CD4-positive, CD25-positive, alpha-beta regulatory T cell (primary cell): ENCODE data around the gene CDK13. TPM values are rescaled to one million over a fixed set of nuclear protein-coding genes. Genes with fewer than 3 reads are reported as not detected.
A peak's percentile ranks its signal among the peaks of the same experiment; 100 is the strongest.

Experiments
- ATAC-seq, 2 donors: fragments of 150-1000 bp; cut with Tn5 transposase; one replicate each; pipeline ENCODE4 v1.10.0; 2021; ENCODE audit warnings: low read depth in 2 of 2, moderate number of reproducible peaks in 2 of 2, moderate library complexity in 1 of 2
- DNase-seq, 3 donors: peaks; one replicate each; pipeline versions ENCODE4 v3.0.0 to v3.0.0-alpha.2; 2012 to 2022; ENCODE audit warnings: mixed read lengths in 1 of 3
- H3K27ac ChIP-seq: one replicate; pipeline ENCODE4 v1.7.0; 2013; ENCODE audit warnings: mild to moderate bottlenecking, low read length; ENCODE audit not compliant: insufficient read depth, poor library complexity, severe bottlenecking
- H3K27me3 ChIP-seq: one replicate; pipeline ENCODE4 v1.7.0; 2013; ENCODE audit warnings: low read length; ENCODE audit not compliant: control insufficient read depth, insufficient read depth
- H3K36me3 ChIP-seq: one replicate; pipeline ENCODE4 v1.7.0; 2013; ENCODE audit warnings: mild to moderate bottlenecking, low read length, moderate library complexity; ENCODE audit not compliant: control insufficient read depth, insufficient read depth
- H3K4me1 ChIP-seq: 2 replicates; pipeline ENCODE4 v1.7.0; 2013; ENCODE audit warnings: mild to moderate bottlenecking, low read length; ENCODE audit not compliant: insufficient read depth, control insufficient read depth, poor library complexity, severe bottlenecking
- H3K4me3 ChIP-seq: one replicate; pipeline ENCODE4 v1.7.0; 2013; ENCODE audit warnings: low read depth, mild to moderate bottlenecking, low read length, moderate library complexity
- H3K9me3 ChIP-seq, 2 experiments: 1 replicate in 1 of 2; 2 replicates in 1 of 2; pipeline ENCODE4 v1.7.0; 2013; ENCODE audit warnings: low read length in 2 of 2, mild to moderate bottlenecking in 1 of 2, moderate library complexity in 1 of 2; ENCODE audit not compliant: control insufficient read depth in 2 of 2
- H3K27ac Mint-ChIP-seq, 3 donors: one replicate each; pipeline ENCODE4 v1.8.0; 2020 to 2022; ENCODE audit warnings: mild to moderate bottlenecking in 3 of 3, mixed read lengths in 3 of 3, moderate library complexity in 2 of 3
- H3K27me3 Mint-ChIP-seq: one replicate; pipeline ENCODE4 v1.8.0; 2022; ENCODE audit warnings: mild to moderate bottlenecking, mixed read lengths
- H3K36me3 Mint-ChIP-seq: one replicate; pipeline ENCODE4 v1.8.0; 2020; ENCODE audit warnings: mixed read lengths
- H3K4me1 Mint-ChIP-seq, 4 donors: one replicate each; pipeline ENCODE4 v1.8.0; 2020 to 2022; ENCODE audit warnings: mixed read lengths in 4 of 4, mild to moderate bottlenecking in 1 of 4
- H3K4me3 Mint-ChIP-seq, 4 donors: one replicate each; pipeline ENCODE4 v1.8.0; 2020 to 2022; ENCODE audit warnings: mild to moderate bottlenecking in 4 of 4, mixed read lengths in 4 of 4, moderate library complexity in 3 of 4
- H3K9me3 Mint-ChIP-seq, 7 donors: one replicate each; pipeline ENCODE4 v1.8.0; 2020 to 2022; ENCODE audit warnings: mixed read lengths in 7 of 7, mild to moderate bottlenecking in 3 of 7, moderate library complexity in 2 of 7
- polyA plus RNA-seq, 4 donors: library from polyadenylated mRNA; unstranded; fragments of 300-500 nt; fragmentation: Illumina TruSeq; gene quantifications; one replicate each; pipeline ENCODE4 v1.2.3, GENCODE V29; 2021
- total RNA-seq: library from RNA; stranded (reverse); gene quantifications from one replicate; pipeline ENCODE4 v1.2.3, GENCODE V29; 2022

CDK13 gene
- total and polyA plus RNA-seq, 5 donors from 2014 or later = 23.7 to 124 (median 33.9) TPM

DNA sequence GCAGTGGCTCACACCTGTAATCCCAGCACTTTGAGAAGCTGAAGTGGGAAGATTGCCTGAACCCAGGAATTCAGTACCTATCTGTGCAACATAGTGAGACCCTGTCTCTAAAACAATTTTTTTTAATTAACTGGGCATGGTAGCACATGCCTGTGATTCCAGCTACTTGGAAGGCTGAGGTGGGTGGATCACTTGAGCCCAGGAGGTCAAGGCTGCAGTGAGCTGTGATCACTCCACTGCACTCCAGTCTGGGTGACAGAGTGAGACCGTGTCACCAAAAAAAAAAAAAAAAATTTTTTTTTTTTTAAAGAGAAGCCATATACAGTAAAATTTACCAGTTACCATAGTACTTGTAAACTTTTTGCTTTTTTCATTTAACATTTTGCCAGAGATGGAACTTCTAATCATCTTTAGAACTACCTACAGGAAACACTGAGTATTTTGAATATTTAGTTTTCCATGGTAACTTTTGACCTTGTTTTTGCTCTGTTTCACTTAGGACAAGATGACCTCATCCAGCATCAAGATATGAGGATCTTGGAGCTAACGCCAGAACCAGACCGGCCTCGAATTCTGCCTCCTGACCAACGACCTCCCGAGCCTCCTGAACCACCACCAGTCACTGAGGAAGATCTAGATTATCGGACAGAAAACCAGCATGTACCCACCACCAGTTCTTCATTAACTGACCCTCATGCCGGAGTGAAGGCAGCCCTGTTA is 143.7 kb downstream of the CDK13 start:
- Histone ChIP-seq H3K27ac (no peak overlapping the region), H3K9me3 (no peaks in the 10 kb centered on the region), H3K27me3 (no peaks in the 10 kb centered on the region), H3K4me3 (no peak overlapping the region), H3K4me1 (no peaks in the 10 kb centered on the region), H3K36me3 (peaks cover 70% of the 10 kb centered on the region)
- Mint-ChIP-seq H3K27me3 (no peaks in the 10 kb centered on the region), H3K36me3 (peaks cover 44% of the 10 kb centered on the region), H3K4me3 (no peak overlapping the region), H3K27ac (peak overlapping the region in 1 of 3 donors; percentile 57), H3K4me1 (peaks cover 6 to 11% (median 8%) of the 10 kb centered on the region in 4 donors), H3K9me3 (no peaks in the 10 kb centered on the region)
- ATAC-seq (no peak), DNase-seq (no peak)

DNA sequence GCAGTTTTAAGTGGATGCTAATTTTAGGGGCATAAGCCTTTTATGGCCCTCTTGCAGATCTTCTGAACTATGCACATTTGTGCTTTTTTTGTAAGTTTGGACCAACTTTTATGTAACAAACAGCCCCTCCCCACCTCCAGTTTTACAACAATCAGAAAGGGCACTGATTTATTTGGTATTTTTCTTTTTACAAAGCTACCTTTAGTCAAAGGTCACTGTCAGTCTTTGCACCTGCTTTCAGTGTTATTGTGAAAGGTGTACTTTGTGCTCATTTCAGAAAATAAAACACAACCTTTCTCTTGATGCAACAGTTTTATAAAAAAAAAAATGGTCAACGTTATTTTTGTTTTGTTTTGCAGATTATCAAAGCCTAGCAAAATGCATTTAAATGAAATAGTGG is 145.2 kb downstream of the CDK13 start:
- peaks cover 56% of the 10 kb centered on the region for H3K36me3 ChIP-seq
- H3K9me3 ChIP-seq = no peaks in the 10 kb centered on the region
- H3K4me3 ChIP-seq = no peak overlapping the region
- ATAC-seq (no peak), DNase-seq (no peak)
- H3K4me1 ChIP-seq = no peaks in the 10 kb centered on the region
- Mint-ChIP-seq H3K27ac (no peak overlapping the region), H3K27me3 (no peaks in the 10 kb centered on the region), H3K9me3 (no peaks in the 10 kb centered on the region), H3K36me3 (peaks cover 41% of the 10 kb centered on the region), H3K4me1 (peaks cover 6 to 11% (median 8%) of the 10 kb centered on the region in 4 donors), H3K4me3 (no peak overlapping the region)
- H3K27me3 ChIP-seq = no peaks in the 10 kb centered on the region
- H3K27ac ChIP-seq = no peak overlapping the region

DNA sequence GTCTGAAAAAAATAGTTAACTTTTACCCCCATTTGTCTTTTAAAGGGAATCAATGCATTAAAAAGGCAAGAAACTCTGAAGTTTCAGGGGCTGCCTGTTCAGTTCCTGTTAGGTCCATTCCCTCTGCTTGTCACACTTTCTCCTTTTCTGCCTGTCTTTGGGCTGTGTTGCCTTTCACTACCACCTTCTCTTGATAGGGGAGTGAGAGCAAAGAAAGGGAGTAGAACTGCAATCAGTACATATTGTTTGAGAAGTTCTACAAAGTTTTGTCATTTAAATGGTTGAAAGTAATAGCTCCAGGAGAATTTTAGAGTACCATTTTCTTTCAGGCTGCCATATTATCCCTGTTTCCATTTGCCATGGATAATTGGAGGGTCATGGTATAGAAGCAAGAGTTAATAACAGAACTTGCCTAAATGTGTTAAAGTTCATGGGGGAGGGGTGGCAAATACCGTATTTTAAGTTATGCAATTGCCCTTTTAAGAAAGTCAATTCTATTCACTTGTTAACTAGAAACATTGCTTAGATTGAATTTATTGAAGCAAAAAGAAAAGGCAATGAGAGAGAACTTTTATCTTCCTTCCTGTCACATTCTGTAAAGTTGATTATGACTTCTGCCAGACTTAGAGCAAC is 145.8 kb downstream of the CDK13 start:
- DNase-seq (no peak), ATAC-seq (no peak)
- H3K27ac Mint-ChIP-seq = peak overlapping the region in 1 of 3 donors; percentile 7
- Histone ChIP-seq H3K27ac (no peak overlapping the region), H3K9me3 (no peaks in the 10 kb centered on the region), H3K27me3 (no peaks in the 10 kb centered on the region), H3K4me3 (no peak overlapping the region), H3K4me1 (no peaks in the 10 kb centered on the region), H3K36me3 (peaks cover 51% of the 10 kb centered on the region)
- H3K4me1 Mint-ChIP-seq = peaks cover 6 to 11% (median 8%) of the 10 kb centered on the region in 4 donors
- H3K27me3 Mint-ChIP-seq = no peaks in the 10 kb centered on the region
- H3K9me3 Mint-ChIP-seq = no peaks in the 10 kb centered on the region
- no peak overlapping the region for H3K4me3 Mint-ChIP-seq
- peaks cover 38% of the 10 kb centered on the region for H3K36me3 Mint-ChIP-seq

DNA sequence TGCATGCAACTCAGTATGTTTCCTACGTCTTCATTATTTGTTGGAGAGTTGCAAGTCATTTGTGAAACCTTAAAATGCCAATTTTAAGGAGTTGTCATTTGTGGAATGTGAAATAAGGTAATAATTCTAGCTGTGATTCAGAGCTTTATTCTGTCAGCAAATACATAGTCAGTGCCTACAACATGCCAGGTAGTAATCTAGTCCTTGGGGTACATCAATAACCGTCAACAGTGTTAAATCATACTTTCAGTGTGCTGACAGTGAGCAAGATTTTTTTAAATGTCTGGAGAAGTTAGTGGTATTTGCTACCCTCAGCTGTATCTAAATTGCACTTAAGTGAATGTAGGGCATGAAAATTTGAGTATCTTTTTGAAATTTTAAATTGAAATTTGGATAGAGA is 147.7 kb downstream of the CDK13 start:
- Histone ChIP-seq H3K27me3 (no peaks in the 10 kb centered on the region), H3K27ac (no peak overlapping the region), H3K4me3 (no peak overlapping the region), H3K4me1 (no peaks in the 10 kb centered on the region), H3K9me3 (no peaks in the 10 kb centered on the region), H3K36me3 (peaks cover 37% of the 10 kb centered on the region)
- DNase-seq (no peak), ATAC-seq (no peak)
- Mint-ChIP-seq H3K27ac (peak overlapping the region in 2 of 3 donors; percentile 25 to 45), H3K4me3 (no peak overlapping the region), H3K4me1 (peaks cover 6 to 11% (median 8%) of the 10 kb centered on the region in 4 donors), H3K36me3 (peaks cover 26% of the 10 kb centered on the region), H3K9me3 (no peaks in the 10 kb centered on the region), H3K27me3 (no peaks in the 10 kb centered on the region)

DNA sequence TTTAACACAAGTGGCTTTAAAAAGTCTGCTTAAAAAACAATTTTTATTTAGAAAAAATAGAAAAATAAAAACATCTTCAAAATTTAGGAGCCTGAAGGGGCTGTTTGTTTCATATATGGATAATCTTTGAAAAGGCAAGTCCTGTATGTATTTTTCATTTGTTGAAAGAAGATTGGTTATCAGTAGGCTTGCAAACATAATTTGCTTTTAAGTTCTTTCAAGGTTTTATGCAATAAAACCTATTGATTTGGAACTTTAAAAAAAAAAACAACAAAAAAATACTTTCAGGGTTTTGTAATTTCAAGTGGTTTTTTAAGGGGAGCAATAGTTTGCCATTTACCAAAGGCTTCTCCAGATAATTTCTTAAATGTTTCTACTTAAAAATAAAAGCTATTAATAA is 148.8 kb downstream of the CDK13 start:
- Histone ChIP-seq H3K9me3 (no peaks in the 10 kb centered on the region), H3K27ac (no peak overlapping the region), H3K27me3 (no peaks in the 10 kb centered on the region), H3K36me3 (peaks cover 26% of the 10 kb centered on the region), H3K4me1 (no peaks in the 10 kb centered on the region), H3K4me3 (no peak overlapping the region)
- no peaks in the 10 kb centered on the region for H3K9me3 Mint-ChIP-seq
- H3K27me3 Mint-ChIP-seq = no peaks in the 10 kb centered on the region
- DNase-seq (no peak), ATAC-seq (no peak)
- H3K4me3 Mint-ChIP-seq = no peak overlapping the region
- peaks cover 6 to 13% (median 9%) of the 10 kb centered on the region in 4 donors for H3K4me1 Mint-ChIP-seq
- H3K27ac Mint-ChIP-seq = no peak overlapping the region
- peaks cover 21% of the 10 kb centered on the region for H3K36me3 Mint-ChIP-seq

DNA sequence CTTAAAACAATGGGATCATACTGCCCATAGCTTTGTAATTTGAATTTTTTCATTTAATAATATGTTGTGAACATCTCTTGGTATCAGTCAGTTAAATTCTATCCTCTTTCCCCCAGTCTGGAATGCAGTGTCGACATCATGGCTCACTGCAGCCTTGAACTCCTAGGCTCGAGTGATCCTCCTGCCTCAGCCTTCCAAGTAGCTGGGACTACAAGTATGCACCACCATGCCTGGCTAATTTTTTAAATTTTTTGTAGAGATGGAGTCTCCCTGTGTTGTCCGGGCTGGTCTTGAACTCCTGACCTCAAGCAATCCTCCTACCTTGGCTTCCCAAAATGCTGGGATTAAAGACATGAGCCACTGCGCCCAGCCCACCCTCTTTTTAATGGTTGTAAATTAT is 149.8 kb downstream of the CDK13 start:
- Mint-ChIP-seq H3K4me1 (peaks cover 6 to 8% (median 7%) of the 10 kb centered on the region in 4 donors), H3K4me3 (no peak overlapping the region), H3K27ac (no peak overlapping the region), H3K36me3 (peaks cover 10% of the 10 kb centered on the region), H3K27me3 (no peaks in the 10 kb centered on the region), H3K9me3 (no peaks in the 10 kb centered on the region)
- Histone ChIP-seq H3K4me3 (no peak overlapping the region), H3K36me3 (peaks cover 16% of the 10 kb centered on the region), H3K9me3 (no peaks in the 10 kb centered on the region), H3K4me1 (no peaks in the 10 kb centered on the region), H3K27me3 (no peaks in the 10 kb centered on the region), H3K27ac (no peak overlapping the region)
- no peak for ATAC-seq
- DNase-seq = no peak

DNA sequence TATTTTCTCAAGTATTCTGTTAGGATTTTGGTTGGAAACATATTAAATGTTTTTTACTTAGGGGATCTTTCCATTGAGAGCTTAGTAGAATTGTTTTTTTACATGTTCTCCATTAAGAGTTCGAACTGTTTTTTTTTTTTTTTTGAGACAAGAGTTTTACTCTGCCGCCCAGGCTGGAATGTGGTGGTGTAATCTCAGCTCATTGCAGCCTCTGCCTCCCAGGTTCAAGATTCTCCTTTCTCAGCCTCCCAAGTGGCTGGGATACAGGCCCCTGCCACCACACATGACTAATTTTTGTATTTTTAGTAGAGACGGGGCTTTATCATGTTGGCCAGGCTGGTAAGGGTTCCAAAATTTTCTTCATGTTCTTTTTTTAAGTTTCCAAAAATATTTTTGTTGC is 151.1 kb downstream of the CDK13 start:
- Mint-ChIP-seq H3K9me3 (no peaks in the 10 kb centered on the region), H3K27me3 (no peaks in the 10 kb centered on the region), H3K4me3 (no peak overlapping the region), H3K36me3 (peaks cover under 1% of the 10 kb centered on the region), H3K27ac (no peak overlapping the region), H3K4me1 (peaks cover 0 to 8% (median under 1%) of the 10 kb centered on the region in 4 donors)
- H3K9me3 ChIP-seq = no peaks in the 10 kb centered on the region
- DNase-seq = no peak
- H3K27me3 ChIP-seq = no peaks in the 10 kb centered on the region
- no peak overlapping the region for H3K27ac ChIP-seq
- no peak overlapping the region for H3K4me3 ChIP-seq
- H3K4me1 ChIP-seq = no peaks in the 10 kb centered on the region
- H3K36me3 ChIP-seq = peaks cover 3% of the 10 kb centered on the region
- ATAC-seq = no peak

DNA sequence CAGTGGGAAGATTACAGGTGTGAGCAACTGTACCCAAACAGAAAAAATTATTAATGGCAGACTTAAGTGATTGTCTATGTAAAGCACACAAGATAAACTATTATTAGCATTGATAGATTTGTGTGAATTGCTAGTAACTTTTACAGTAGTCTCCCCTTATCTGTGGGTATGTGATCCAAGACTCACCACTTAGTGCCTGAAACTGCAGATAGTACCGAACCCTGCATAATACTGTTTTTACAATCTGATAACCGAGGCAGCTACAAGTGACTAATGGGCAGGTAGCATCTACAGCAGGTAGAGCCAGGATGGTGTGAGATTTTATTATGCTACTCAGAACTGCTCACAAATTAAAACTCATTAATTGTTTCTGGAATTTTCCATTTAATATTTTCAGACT is 152.8 kb downstream of the CDK13 start:
- Mint-ChIP-seq H3K9me3 (no peaks in the 10 kb centered on the region), H3K36me3 (no peaks in the 10 kb centered on the region), H3K27ac (peak overlapping the region in 1 of 3 donors; percentile 45), H3K4me3 (no peak overlapping the region), H3K4me1 (peaks cover 0 to 4% (median 0%) of the 10 kb centered on the region in 4 donors), H3K27me3 (no peaks in the 10 kb centered on the region)
- Histone ChIP-seq H3K4me1 (no peaks in the 10 kb centered on the region), H3K27me3 (no peaks in the 10 kb centered on the region), H3K36me3 (no peaks in the 10 kb centered on the region), H3K9me3 (no peaks in the 10 kb centered on the region), H3K27ac (no peak overlapping the region), H3K4me3 (no peak overlapping the region)
- DNase-seq (no peak), ATAC-seq (no peak)
